SU-DHL-6 (cell line): Measurements from ENCODE around the gene GAREM1.

ENCODE experiments used
- EZH2phosphoT487 ChIP-seq: fragments of 200-600 bp; sonication (generic), shearing (Covaris generic); conservative IDR thresholded peaks from 2 replicates; pipeline ENCODE4 v1.6.1; 2018; ENCODE audit warnings: mild to moderate bottlenecking, antibody characterized with exemption, low read length, moderate library complexity, mixed read lengths
- TF ChIP-seq, protein P1 (sequence below): fragments of 200-600 bp; sonication (generic); IDR thresholded peaks from one replicate; pipeline ENCODE4 v1.5.1; 2017; ENCODE audit warnings: antibody characterized with exemption, mild to moderate bottlenecking, low read length, moderate library complexity; ENCODE audit not compliant: insufficient read depth, poor library complexity, severe bottlenecking

DNA sequence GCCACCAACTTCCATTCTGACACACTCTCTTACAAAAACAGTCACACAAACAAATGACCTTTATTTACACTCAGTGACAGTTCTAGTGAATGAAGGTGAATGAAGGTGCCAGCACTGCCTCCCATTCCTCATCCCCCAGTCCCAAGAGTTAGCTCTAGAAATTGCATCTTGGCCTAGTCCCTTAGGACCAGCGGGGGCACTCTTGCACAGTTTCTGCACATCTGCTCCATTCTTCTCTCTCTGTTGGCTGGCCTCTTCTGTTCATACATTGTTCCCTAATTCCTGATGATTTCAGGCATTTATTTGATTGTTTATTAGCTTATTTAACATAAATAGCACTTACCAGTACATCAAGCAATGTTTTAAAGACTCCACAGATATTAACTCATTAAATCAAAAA lies 30.9 kb downstream of the GAREM1 start:
- TF ChIP-seq, protein P1, sequence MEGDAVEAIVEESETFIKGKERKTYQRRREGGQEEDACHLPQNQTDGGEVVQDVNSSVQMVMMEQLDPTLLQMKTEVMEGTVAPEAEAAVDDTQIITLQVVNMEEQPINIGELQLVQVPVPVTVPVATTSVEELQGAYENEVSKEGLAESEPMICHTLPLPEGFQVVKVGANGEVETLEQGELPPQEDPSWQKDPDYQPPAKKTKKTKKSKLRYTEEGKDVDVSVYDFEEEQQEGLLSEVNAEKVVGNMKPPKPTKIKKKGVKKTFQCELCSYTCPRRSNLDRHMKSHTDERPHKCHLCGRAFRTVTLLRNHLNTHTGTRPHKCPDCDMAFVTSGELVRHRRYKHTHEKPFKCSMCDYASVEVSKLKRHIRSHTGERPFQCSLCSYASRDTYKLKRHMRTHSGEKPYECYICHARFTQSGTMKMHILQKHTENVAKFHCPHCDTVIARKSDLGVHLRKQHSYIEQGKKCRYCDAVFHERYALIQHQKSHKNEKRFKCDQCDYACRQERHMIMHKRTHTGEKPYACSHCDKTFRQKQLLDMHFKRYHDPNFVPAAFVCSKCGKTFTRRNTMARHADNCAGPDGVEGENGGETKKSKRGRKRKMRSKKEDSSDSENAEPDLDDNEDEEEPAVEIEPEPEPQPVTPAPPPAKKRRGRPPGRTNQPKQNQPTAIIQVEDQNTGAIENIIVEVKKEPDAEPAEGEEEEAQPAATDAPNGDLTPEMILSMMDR = no peak
- TF ChIP-seq EZH2phosphoT487 = no peak
